ENCODE results near the gene KLHL36.

GRCh38 chr16:84694980-84695379 lies 46.7 kb downstream of the KLHL36 start:
- TF ChIP-seq, protein P1, sequence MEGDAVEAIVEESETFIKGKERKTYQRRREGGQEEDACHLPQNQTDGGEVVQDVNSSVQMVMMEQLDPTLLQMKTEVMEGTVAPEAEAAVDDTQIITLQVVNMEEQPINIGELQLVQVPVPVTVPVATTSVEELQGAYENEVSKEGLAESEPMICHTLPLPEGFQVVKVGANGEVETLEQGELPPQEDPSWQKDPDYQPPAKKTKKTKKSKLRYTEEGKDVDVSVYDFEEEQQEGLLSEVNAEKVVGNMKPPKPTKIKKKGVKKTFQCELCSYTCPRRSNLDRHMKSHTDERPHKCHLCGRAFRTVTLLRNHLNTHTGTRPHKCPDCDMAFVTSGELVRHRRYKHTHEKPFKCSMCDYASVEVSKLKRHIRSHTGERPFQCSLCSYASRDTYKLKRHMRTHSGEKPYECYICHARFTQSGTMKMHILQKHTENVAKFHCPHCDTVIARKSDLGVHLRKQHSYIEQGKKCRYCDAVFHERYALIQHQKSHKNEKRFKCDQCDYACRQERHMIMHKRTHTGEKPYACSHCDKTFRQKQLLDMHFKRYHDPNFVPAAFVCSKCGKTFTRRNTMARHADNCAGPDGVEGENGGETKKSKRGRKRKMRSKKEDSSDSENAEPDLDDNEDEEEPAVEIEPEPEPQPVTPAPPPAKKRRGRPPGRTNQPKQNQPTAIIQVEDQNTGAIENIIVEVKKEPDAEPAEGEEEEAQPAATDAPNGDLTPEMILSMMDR (IDR thresholded peaks at IDR 0.05): no peak
- TF ChIP-seq POLR2AphosphoS5 (IDR thresholded peaks at IDR 0.05; ENCODE audit: low read depth, low read length) (no peak), REST (IDR thresholded peaks at IDR 0.05; ENCODE audit: insufficient read depth in 1 of 2, low read depth in 2 of 2, low read length in 1 of 2) (no peak), TCF7L2 (IDR thresholded peaks at IDR 0.05; ENCODE audit: low read depth, low read length) (no peak)
